Activated CD8-positive, alpha-beta memory T cell treated with anti-CD3 and anti-CD28 coated beads, Interleukin-2, amount 50 U/mL, for 24 hours (primary cell): ENCODE results near the gene USP48.
"Not testable (repeated sequence)": the region's sequence is repeated elsewhere in the genome, so short reads cannot be mapped to it uniquely, and the experiment has no call there.

Source experiments
- DNase-seq: peaks from one replicate; pipeline ENCODE4 v3.0.0-alpha.2; 2020; ENCODE audit errors: extremely low read depth

Gene USP48

GRCh38 chr1:21814981-21815582 lies 32.1 kb upstream of the USP48 start:
- no peak for DNase-seq

- no peak for DNase-seq
Measured at GRCh38 chr1:21814241-21814918, 31.4 kb upstream of the USP48 start.

- DNase-seq = no peak
Measured at GRCh38 chr1:21813542-21813941, 30.6 kb upstream of the USP48 start.

- DNase-seq = no peak
Measured at GRCh38 chr1:21811875-21812305, 28.9 kb upstream of the USP48 start, which contains the start of gene LDLRAD2. TSS of gene LDLRAD2 (plus strand) at chr1:21812265. CDS start at chr1:21812452, 187 bp downstream.

GRCh38 chr1:21804536-21804935 lies 21.6 kb upstream of the USP48 start:
- no peak for DNase-seq

GRCh38 chr1:21801100-21801499 lies 18.2 kb upstream of the USP48 start:
- no peak for DNase-seq

GRCh38 chr1:21799730-21800129 lies 16.8 kb upstream of the USP48 start:
- DNase-seq = no peak

- DNase-seq = no peak
Measured at GRCh38 chr1:21795075-21795474, 12.1 kb upstream of the USP48 start.

- no peak for DNase-seq
Measured at GRCh38 chr1:21794656-21795055, 11.7 kb upstream of the USP48 start.

- no peak for DNase-seq
Measured at GRCh38 chr1:21793104-21793503, 10.2 kb upstream of the USP48 start.

- no peak for DNase-seq
Measured at GRCh38 chr1:21786640-21787039, 3.7 kb upstream of the USP48 start.

- not testable (repeated sequence) for DNase-seq
Measured at GRCh38 chr1:21785764-21786163, 2.8 kb upstream of the USP48 start.

- DNase-seq = no peak
Measured at GRCh38 chr1:21783679-21784603, 992 bp upstream of the USP48 start.

GRCh38 chr1:21782349-21782867 lies 541 bp downstream of the USP48 start:
- DNase-seq = no peak

GRCh38 chr1:21781815-21782348 lies 1.1 kb downstream of the USP48 start:
- DNase-seq = no peak

- DNase-seq = no peak
Measured at GRCh38 chr1:21779613-21780521, 3.1 kb downstream of the USP48 start.

GRCh38 chr1:21778405-21778727 lies 4.6 kb downstream of the USP48 start:
- no peak for DNase-seq

GRCh38 chr1:21776925-21777324 lies 6.0 kb downstream of the USP48 start:
- not testable (repeated sequence) for DNase-seq

GRCh38 chr1:21775985-21776562 lies 6.9 kb downstream of the USP48 start:
- no peak for DNase-seq

GRCh38 chr1:21775550-21775914 lies 7.4 kb downstream of the USP48 start:
- DNase-seq = no peak
